Kidney (tissue), 14 donors: ENCODE results near the gene CBLB. TPM values are rescaled to one million over a fixed set of nuclear protein-coding genes. Genes with fewer than 3 reads are reported as not detected.

Experiments used
- DNase-seq, 5 donors: peaks; one replicate each; pipeline ENCODE4 v3.0.0-alpha.2; 2013 to 2020
- FAIRE-seq: peaks from 2 replicates; lab custom pipeline; 2012; peaks lifted over from hg19 to GRCh38; lab: Jason Lieb, UNC
- H3K27ac ChIP-seq, 2 donors: one replicate each; pipeline ENCODE4 v1.7.0; 2013; ENCODE audit warnings: low read depth in 2 of 2, low read length in 2 of 2, inconsistent platforms in 1 of 2
- H3K27me3 ChIP-seq: one replicate; pipeline ENCODE4 v1.7.1; 2013; ENCODE audit warnings: low read length, inconsistent platforms; ENCODE audit not compliant: control insufficient read depth, insufficient read depth
- H3K36me3 ChIP-seq, 3 donors: one replicate each; pipeline versions ENCODE4 v1.7.0 to v1.7.1; 2013; ENCODE audit warnings: low read length in 3 of 3, control low read depth in 1 of 3, inconsistent platforms in 1 of 3; ENCODE audit not compliant: insufficient read depth in 3 of 3, control insufficient read depth in 2 of 3
- H3K4me1 ChIP-seq, 3 donors: one replicate each; pipeline versions ENCODE4 v1.7.0 to v1.7.1; 2013; ENCODE audit warnings: low read length in 3 of 3, inconsistent platforms in 1 of 3, low read depth in 1 of 3; ENCODE audit not compliant: control insufficient read depth in 2 of 3, insufficient read depth in 2 of 3
- H3K4me3 ChIP-seq, 3 donors: one replicate each; pipeline versions ENCODE4 v1.7.0 to v1.8.1; 2013; ENCODE audit warnings: low read length in 3 of 3, control low read depth in 1 of 3, inconsistent platforms in 1 of 3
- H3K9ac ChIP-seq, 3 donors: one replicate each; pipeline versions ENCODE4 v1.7.0 to v1.7.1; 2013; ENCODE audit warnings: low read length in 3 of 3, control low read depth in 1 of 3, inconsistent platforms in 1 of 3
- H3K9me3 ChIP-seq, 3 donors: one replicate each; pipeline versions ENCODE4 v1.7.0 to v1.7.1; 2013; ENCODE audit warnings: low read length in 3 of 3, control low read depth in 1 of 3, inconsistent platforms in 1 of 3; ENCODE audit not compliant: control insufficient read depth in 2 of 3, insufficient read depth in 1 of 3
- CTCF ChIP-seq: IDR thresholded peaks from 3 replicates; pipeline ENCODE4 v1.5.1; 2012; ENCODE audit warnings: mild to moderate bottlenecking, moderate library complexity, borderline replicate concordance; ENCODE audit not compliant: insufficient read depth; ENCODE audit errors: extremely low read depth
- intact Hi-C: fragments of 100-400 bp; cut with DNase I; formaldehyde crosslinking; loops from one replicate; pipeline ENCODE4 v1.11.1; 2022
- polyA plus RNA-seq: library from polyadenylated mRNA; stranded (reverse); fragments of 350-450 nt; fragmentation: Illumina TruSeq; extraction: RNeasy Lipid Tissue Mini Kit (QIAGEN cat#74804); gene quantifications from one replicate; pipeline ENCODE4 v1.2.3, GENCODE V29; 2014; ENCODE audit warnings: low read depth, low replicate concordance; ENCODE audit not compliant: insufficient read depth
- total RNA-seq: library from RNA; stranded (reverse); fragmentation: NEBNext Ultra II Directional; extraction: Animal tissue kit (Norgen Biotek cat#: 25700); gene quantifications from one replicate; pipeline ENCODE4 v1.2.1, GENCODE V29; 2021
- donor health status: control.
- donor health status: control.
- donor health status: control.
- donor health status: control.
- donor health status: control.
- donor health status: DM: yes; HTN: yes; CAD: no.
- donor health status: Normal renal cell carcinoma (clear cell type).

Gene CBLB
- total and polyA plus RNA-seq, 2 donors from 2014 or later: 7.7 to 48.4 TPM

- Histone ChIP-seq H3K9me3 (no peaks in the 10 kb centered on the region), H3K9ac (no peak overlapping the region), H3K27ac (no peak overlapping the region), H3K4me1 (no peaks in the 10 kb centered on the region), H3K36me3 (no peaks in the 10 kb centered on the region), H3K4me3 (no peak overlapping the region), H3K27me3 (no peaks in the 10 kb centered on the region)
- intact Hi-C loops: no loop called here
- DNase-seq (no peak), FAIRE-seq (no peak)
- TF ChIP-seq CTCF: no peak
These were observed 229.7 kb downstream of the CBLB start for GRCh38 chr3:105639131-105639530.

GRCh38 chr3:105634708-105635107, 234.1 kb downstream of the CBLB start:
- no peaks in the 10 kb centered on the region for H3K9me3 ChIP-seq
- FAIRE-seq (no peak), DNase-seq (no peak)
- H3K9ac ChIP-seq: no peak overlapping the region
- no peak overlapping the region for H3K4me3 ChIP-seq
- no peaks in the 10 kb centered on the region for H3K36me3 ChIP-seq
- no peaks in the 10 kb centered on the region for H3K4me1 ChIP-seq
- H3K27me3 ChIP-seq: no peaks in the 10 kb centered on the region
- no peak overlapping the region for H3K27ac ChIP-seq
- no peak for TF ChIP-seq CTCF
- intact Hi-C loops: no loop called here

- Histone ChIP-seq H3K4me3 (no peak overlapping the region), H3K27ac (no peak overlapping the region), H3K9ac (no peak overlapping the region), H3K4me1 (no peaks in the 10 kb centered on the region), H3K36me3 (no peaks in the 10 kb centered on the region), H3K27me3 (no peaks in the 10 kb centered on the region), H3K9me3 (no peaks in the 10 kb centered on the region)
- intact Hi-C loops: no loop called here
- TF ChIP-seq CTCF: no peak
- FAIRE-seq (no peak), DNase-seq (no peak)
These were observed 239.1 kb downstream of the CBLB start for GRCh38 chr3:105629718-105630117.

GRCh38 chr3:105626739-105627138, 242.1 kb downstream of the CBLB start:
- no peak overlapping the region for H3K27ac ChIP-seq
- H3K4me1 ChIP-seq: no peaks in the 10 kb centered on the region
- H3K9ac ChIP-seq: no peak overlapping the region
- H3K27me3 ChIP-seq: no peaks in the 10 kb centered on the region
- no peak overlapping the region for H3K4me3 ChIP-seq
- no peaks in the 10 kb centered on the region for H3K36me3 ChIP-seq
- TF ChIP-seq CTCF: no peak
- no peak for FAIRE-seq
- no peak for DNase-seq
- H3K9me3 ChIP-seq: no peaks in the 10 kb centered on the region
- intact Hi-C loops: no loop called here
